ENCODE results near the gene FAHD1.
"Not testable (repeated sequence)": the region's sequence is repeated elsewhere in the genome, so short reads cannot be mapped to it uniquely, and the experiment has no call there.

Gene FAHD1

GRCh38 chr16:1863681-1864460 is 36.9 kb downstream of the FAHD1 start:
- no peak for DNase-seq (ENCODE audit: low spot score)
- no peak overlapping the region for H3K4me3 ChIP-seq
- H3K27ac ChIP-seq = no peak overlapping the region
- TF ChIP-seq, protein P1, sequence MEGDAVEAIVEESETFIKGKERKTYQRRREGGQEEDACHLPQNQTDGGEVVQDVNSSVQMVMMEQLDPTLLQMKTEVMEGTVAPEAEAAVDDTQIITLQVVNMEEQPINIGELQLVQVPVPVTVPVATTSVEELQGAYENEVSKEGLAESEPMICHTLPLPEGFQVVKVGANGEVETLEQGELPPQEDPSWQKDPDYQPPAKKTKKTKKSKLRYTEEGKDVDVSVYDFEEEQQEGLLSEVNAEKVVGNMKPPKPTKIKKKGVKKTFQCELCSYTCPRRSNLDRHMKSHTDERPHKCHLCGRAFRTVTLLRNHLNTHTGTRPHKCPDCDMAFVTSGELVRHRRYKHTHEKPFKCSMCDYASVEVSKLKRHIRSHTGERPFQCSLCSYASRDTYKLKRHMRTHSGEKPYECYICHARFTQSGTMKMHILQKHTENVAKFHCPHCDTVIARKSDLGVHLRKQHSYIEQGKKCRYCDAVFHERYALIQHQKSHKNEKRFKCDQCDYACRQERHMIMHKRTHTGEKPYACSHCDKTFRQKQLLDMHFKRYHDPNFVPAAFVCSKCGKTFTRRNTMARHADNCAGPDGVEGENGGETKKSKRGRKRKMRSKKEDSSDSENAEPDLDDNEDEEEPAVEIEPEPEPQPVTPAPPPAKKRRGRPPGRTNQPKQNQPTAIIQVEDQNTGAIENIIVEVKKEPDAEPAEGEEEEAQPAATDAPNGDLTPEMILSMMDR (IDR thresholded peaks at IDR 0.05) = peak; percentile 40

DNA sequence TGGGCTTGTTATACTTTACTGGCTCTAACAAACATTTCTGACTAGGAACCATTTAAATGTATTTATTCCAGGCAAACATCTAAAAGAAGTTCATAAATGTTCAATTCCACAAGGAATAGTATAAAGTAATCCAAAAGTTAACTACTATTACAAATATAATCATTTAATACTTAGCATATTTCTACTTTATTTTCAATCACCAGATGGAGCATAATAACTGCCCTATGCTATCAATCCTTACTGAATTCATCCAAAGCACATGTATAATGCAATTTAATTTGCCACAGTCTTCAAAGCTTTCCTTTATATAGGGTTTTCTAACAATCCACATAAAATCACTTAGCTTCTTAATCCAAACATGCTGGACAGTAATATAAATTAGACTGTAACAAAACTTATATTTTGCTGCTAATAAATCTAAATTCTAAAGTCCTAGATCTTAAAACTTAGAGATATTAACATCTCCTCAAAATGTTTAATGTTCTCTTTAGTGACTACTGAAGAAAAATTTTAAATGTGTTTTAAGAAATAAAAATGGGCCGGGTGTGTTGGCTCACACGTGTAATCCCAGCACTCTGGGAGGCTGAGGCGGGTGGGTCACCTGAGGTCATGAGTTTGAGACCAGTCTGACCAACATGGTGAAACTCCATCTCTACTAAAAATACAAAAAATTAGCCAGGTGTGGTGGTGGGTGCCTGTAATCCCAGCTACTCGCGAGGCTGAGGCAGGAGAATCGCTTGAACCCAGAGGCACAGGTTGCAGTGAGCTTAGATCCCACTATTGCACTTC is 39.1 kb downstream of the FAHD1 start:
- Histone ChIP-seq H3K4me3 (no peak overlapping the region), H3K27ac (no peak overlapping the region)
- DNase-seq (ENCODE audit: low spot score) = no peak
- TF ChIP-seq, protein P1 (IDR thresholded peaks at IDR 0.05) = no peak

DNA sequence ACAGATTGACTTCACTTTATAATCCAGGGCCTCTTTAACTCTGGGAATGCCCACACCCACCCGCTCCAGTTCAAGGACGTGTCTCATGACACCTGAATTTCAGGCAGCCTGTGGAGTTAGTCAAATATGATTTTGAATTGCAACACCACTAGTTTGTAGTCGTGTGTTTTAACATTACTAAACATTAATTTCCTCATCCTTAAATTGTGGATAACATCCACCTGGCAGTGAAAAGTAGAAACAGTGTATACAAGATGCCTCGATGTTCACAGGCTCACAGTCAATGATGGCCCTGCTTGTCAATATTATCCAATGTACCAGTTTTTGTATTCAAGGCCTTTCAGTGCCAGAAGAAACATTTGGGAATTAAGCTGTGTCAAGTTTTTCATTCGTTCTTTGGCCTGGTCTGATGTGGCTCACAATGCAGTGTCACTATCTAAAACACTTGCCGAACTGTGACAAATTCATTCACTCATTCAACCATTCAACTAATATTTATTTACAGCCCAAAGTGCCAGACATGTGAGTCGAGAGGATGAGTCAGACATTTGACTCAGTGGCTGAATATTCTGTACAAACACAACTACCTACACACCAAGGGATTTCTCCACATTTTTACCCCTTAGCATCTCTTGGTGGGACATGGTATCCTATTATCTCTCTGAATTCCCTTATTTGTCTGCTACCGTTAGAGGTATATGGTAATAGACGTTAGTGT is 43.5 kb downstream of the FAHD1 start:
- DNase-seq (ENCODE audit: low spot score) = no peak
- H3K4me3 ChIP-seq = no peak overlapping the region
- TF ChIP-seq, protein P1 (IDR thresholded peaks at IDR 0.05) = no peak
- no peak overlapping the region for H3K27ac ChIP-seq

- DNase-seq (ENCODE audit: low spot score) = no peak
- TF ChIP-seq, protein P1 (IDR thresholded peaks at IDR 0.05) = no peak
- Histone ChIP-seq H3K4me3 (peak within 1 kb of the TSS; percentile 53), H3K27ac (no peak within 1 kb of the TSS)
Measured at GRCh38 chr16:1871974-1872635, 45.1 kb downstream of the FAHD1 start, which contains the start of gene MEIOB. MEIOB (minus strand) TSS chr16:1872164; CDS start chr16:1868175, 3,989 bp downstream.

- no peak overlapping the region for H3K4me3 ChIP-seq
- H3K27ac ChIP-seq = no peak overlapping the region
- TF ChIP-seq, protein P1 (IDR thresholded peaks at IDR 0.05) = no peak
- DNase-seq (ENCODE audit: low spot score) = no peak
Measured at GRCh38 chr16:1874854-1875253, 47.8 kb downstream of the FAHD1 start.

DNA sequence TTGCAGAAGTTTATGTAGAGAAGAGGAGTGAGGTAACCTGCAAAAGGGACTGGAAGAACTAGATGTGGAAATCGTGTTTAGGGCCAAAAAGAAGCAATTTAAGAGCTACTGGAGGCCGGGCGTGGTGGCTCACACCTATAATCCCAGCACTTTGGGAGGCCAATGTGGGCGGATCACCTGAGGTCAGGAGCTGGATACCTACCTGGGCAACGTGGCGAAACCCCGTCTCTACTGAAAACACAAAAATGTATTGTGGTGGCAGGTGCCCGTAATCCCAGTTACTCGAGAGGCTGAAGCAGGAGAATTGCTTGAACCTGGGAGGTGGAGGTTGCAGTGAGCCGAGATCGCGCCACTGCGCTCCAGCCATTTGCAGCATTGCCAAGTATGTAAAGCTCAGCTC is 49.1 kb downstream of the FAHD1 start:
- not testable (repeated sequence) for H3K4me3 ChIP-seq; H3K27ac ChIP-seq; DNase-seq (ENCODE audit: low spot score)

GRCh38 chr16:1876468-1876867 is 49.5 kb downstream of the FAHD1 start:
- Histone ChIP-seq H3K4me3 (no peak overlapping the region), H3K27ac (no peak overlapping the region)
- no peak for DNase-seq (ENCODE audit: low spot score)
- TF ChIP-seq, protein P1 (IDR thresholded peaks at IDR 0.05) = no peak
